Fibroblast of skin of left biceps (primary cell): Measurements from ENCODE around the gene HOMER2.
"Not testable (repeated sequence)": the region's sequence is repeated elsewhere in the genome, so short reads cannot be mapped to it uniquely, and the experiment has no call there.

Source experiments
- DNase-seq, 2 experiments: peaks; one replicate each; pipeline ENCODE4 v3.0.0-alpha.2; 2013; ENCODE audit warnings: low read depth in 2 of 2

HOMER2 gene

DNA sequence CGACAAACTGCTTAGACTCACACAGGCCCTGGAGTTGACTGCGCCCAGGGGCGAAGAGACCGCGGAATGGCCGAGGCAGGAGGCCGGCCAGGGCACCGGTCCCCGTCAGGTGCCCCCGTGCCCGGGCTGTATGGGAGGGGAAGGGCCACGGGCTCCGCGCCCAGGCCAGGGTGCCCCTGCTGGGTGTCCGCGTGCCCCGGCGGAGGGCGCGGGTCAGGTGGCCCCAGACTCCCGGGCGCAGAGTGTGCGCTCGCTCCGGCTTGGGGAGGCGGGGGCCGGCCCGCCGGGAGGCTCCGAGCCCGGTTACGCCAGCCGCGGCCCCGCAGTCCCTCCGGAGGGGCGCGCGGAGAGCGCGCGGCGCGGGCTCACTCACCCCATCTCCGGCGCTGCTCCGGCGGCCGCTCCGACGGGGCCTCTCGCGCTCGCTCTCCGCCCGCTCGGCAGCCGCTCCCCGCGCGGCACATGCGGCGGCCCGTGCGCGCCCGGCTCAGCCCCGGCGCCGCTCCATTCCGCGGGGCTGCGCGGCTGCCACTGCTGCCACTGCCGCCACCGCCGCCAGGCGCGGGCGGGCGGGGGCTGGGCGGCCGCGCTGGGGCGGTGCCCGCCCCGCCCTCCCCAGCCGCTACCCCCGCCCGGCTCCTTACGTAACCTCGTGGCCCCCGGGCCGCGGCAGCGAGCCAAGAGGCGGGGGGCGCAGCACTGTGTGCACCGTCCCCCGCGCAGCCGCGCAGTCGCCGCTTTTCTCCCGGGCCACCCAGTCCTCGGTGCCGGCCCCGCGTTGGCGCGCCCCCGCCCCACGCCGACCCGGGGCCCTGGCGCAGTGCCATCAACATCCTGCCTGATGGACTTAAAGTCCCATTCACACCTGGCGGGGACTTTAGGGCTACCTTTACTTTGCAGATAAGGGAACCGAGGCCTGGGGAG lies at the start of gene HOMER2:
Gene HOMER2 (minus strand): TSS at position 563 of the 924 bp plus-strand sequence. CDS start 185 bp downstream, at position 378.
- DNase-seq: no peak

DNA sequence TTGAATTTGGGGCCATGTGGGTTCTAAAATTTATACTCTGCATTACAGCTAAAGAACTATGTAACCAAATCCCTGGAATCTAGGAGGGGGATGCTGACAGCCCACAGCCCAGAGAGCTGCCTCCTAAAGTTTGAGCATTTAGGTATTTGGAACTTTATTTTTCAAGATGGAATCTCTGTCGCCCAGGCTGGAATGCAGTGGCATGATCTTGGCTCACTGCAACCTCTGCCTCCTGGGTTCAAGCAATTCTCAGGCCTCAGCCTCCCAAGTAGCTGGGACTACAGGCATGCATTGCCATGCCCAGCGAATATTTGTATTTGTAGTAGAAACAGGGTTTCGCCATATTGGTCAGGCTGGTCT lies 48.1 kb upstream of the HOMER2 start:
- not testable (repeated sequence) for DNase-seq

GRCh38 chr15:82999905-83000671 lies 47.6 kb upstream of the HOMER2 start:
- peak in 1 of 2 experiments; percentile 25 for DNase-seq

GRCh38 chr15:82999426-82999825 lies 46.9 kb upstream of the HOMER2 start:
- DNase-seq: no peak

DNA sequence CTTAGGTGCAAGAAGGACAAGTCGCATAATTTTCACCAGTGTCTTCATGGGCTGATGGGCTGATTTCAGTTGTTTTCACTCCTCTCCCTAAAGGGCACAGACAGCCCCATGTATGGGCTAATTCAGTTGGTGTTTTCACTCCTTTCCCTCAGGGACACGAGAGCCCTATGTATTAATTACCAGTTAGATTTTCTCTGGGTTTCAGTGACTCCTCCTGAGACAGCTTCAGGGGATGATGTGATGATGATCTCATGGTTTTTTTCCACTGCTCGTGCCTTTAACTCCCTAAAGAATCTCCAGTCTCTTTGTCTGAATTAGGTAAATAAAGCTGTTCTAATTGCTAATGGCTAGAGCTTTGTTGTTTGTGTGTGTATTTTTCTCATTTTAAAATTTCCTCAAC lies 43.4 kb upstream of the HOMER2 start:
- DNase-seq: no peak

DNA sequence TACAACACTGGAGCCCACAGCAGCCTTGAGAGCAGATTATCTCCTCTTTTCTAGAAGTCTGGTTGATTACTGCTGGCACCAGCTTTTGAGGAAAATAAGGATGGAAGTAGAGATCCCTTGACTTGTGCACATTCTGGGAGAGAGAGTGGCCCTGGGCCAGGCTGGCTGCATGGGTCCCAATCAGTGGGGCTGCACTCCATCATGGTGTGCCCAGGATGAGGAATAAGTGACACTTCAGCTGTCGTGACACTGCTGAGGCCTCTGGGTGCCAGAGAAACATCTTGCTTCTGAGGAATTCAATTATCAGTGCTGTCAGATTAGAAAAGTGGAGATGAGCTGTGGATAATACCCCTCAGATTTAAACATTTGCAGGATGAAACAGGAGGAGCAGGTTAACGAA lies 42.6 kb upstream of the HOMER2 start:
- DNase-seq: no peak

DNA sequence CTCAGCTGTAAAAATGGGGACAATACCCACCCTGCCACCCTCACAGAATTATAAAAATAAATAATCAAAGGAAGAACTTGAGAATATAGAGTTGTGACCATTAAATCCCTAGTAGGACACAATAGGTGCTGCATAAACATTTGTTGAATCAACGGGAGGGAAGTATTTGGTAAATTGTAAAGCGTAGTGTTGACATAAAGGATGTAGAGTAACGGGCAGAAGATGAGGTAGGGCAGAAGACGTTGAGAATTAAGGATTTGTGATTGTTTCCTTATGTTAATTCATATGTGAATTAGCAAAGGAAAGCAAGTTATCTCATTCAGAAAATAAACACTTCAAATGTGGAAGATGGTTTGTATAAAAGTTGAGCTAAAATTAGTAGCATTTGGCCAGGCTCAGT lies 40.6 kb upstream of the HOMER2 start:
- no peak for DNase-seq

GRCh38 chr15:82992436-82992998 lies 40.0 kb upstream of the HOMER2 start:
- DNase-seq: no peak

GRCh38 chr15:82986442-82986780 lies 33.9 kb upstream of the HOMER2 start:
- no peak for DNase-seq

GRCh38 chr15:82985688-82986441 lies 33.3 kb upstream of the HOMER2 start, which contains the start of gene RAMAC:
Gene RAMAC, plus strand, starts transcription at chr15:82986210. Its CDS starts 2,809 bp downstream, at chr15:82989019.
- DNase-seq: peak; percentile 89 to 90

DNA sequence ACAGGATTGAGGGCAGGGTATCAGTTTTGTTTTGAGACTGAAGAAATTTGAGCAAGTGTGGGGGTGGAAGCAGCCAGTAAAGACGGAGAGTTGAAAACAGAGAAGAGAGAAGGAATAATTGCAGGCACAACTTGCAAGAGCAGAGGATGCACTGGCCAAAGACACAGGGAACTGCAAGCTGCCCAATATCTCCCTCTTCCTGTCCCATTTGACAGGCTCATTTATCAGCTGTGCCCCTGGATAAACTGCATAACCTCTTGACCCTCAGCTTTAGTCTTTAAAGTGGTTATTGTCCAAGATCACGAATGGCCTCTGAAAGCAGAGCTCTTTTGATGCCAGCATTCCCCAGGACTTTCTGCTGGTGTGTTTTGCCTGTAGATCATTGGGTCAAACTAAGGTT lies 28.5 kb upstream of the HOMER2 start:
- no peak for DNase-seq

GRCh38 chr15:82979726-82980125 lies 27.2 kb upstream of the HOMER2 start:
- no peak for DNase-seq

- no peak for DNase-seq
Measured at GRCh38 chr15:82978438-82978837, 25.9 kb upstream of the HOMER2 start.

DNA sequence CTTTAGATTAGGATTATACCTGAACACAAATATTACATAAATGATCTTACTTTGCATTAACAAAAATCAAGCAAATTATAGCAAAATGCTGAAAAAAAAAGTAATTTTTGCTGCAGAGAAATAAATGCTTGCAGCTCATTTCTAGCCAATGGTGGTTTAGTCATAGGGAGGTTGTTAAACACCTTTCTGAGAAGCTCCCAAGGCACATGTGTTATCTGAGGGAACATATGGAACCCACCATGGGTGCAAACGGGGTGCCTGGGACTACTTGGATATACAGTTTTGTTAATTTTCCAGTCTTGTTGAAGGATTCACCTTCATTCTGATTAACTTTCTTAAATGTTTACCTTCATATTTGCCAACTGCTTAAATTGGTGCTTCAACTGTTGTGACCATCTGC lies 24.6 kb upstream of the HOMER2 start:
- DNase-seq: no peak

- no peak for DNase-seq
Measured at GRCh38 chr15:82972990-82973389, 20.5 kb upstream of the HOMER2 start.

DNA sequence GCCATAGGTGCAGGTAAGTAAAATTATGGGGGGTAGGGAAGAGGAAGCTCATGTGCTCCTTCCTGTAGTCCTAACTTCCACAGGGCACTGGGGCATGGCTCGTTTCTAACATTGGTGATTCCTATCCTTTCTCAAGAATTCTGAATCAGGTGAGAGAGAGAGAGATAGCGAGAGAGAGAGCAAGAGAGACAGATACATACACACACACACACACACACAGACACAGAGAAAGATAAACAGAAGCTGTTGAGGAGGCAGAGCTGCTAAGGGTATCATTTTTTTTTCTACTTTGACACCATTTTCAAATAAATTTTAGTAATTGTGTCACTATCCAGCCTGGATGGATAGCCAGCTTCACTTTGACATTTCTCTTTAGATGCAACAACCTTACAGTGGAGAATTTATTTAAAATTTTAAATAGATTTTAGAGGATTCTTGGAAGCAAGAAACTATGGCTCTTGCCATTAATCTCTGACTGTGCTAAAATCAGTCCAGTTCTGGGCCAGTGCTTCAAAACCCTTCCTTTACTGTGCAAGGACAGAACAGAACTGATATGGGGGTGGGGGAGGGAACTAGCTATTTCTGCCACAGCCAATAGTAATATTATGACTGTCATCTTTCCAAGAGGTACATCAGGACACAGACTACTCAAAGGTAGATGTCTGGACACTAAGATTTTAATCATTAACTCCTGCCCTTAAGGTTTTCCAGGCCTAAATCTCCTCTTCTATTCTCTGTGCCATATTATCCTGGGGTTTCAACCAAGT lies 18.9 kb upstream of the HOMER2 start:
- DNase-seq: no peak

DNA sequence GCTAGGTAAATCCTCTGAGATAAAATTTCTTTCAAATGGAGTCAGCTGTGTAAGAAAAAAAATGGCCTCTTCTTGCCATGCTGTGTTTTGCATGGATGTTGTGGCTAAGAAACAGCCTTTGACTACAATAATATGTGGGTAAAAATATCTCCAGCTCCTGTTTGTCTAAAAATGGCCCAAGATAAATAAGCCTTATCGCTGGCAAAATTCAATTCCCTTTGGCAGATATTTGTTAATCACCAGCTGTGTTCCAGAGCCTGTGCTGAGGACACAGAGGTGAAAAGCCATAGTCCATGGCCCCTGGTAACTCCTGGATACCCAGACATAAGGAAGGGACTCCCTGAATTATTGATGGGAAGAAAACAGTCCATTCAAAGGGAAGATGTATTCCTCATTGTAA lies 18.2 kb upstream of the HOMER2 start:
- no peak for DNase-seq

DNA sequence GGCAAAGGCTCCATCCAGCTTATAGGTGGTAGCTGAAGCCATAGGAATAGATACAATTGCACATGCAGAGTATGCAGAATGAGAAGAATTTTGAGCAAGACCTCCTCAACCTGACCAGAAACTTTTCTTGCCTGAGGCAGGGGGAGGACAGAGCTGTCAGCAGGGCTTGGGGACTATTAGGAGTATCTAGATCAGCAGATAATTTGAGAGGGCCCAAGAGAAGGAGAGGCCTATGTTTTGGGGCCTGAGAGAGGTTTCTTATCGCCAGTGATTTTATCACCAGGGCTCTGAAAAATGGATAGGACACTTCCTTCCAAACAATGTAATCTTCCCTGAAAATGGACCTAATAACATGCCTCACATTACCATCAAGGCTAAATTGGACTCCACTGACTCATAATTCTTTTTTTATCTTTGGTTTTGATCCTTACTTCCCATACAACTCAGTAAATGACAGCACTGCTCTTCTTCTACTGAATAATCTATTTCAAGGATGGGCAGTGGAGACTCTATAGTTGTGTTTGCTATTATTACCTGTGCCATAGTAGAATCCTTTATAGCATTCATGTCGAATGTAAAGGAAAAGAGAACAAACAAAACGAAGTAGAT lies 17.7 kb upstream of the HOMER2 start:
- no peak for DNase-seq

GRCh38 chr15:82969353-82969752 lies 16.8 kb upstream of the HOMER2 start:
- DNase-seq: no peak

DNA sequence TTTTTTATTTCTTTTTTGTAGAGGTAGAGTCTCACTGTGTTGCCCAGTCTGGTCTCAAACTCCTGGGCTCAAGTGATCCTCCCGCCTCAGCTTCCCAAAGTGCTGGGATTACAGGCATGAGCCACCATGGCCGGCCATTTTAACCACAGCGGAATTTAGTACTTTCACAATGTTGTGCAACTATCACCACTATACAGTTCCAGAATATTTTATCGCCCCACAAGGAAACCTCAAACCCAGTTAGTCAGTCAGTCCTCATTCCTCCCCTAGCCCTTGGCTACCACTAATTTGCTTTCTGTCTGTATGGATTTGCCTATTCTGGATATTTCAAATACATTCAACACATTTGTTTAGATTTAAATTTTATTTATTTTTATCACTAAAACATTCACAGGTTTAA lies 15.5 kb upstream of the HOMER2 start:
- DNase-seq: peak; percentile 32 to 47

- no peak for DNase-seq
Measured at GRCh38 chr15:82966671-82967071, 14.2 kb upstream of the HOMER2 start.
